Testis (tissue), 2 donors: ENCODE measurements around the gene ERC1.

Source experiments
- POLR2A ChIP-seq: fragments of 450-650 bp; IDR thresholded peaks from one replicate; pipeline ENCODE4 v1.6.1; 2017; ENCODE audit warnings: antibody characterized with exemption, mild to moderate bottlenecking, moderate library complexity
- TF ChIP-seq, protein P1 (sequence below), 3 experiments: fragments of 450-650 bp in 2 of 3; fragments of 200-600 bp in 1 of 3; sonication (generic) in 1 of 3; IDR thresholded peaks; one replicate each; pipeline ENCODE4 v1.5.1; 2016 to 2019; ENCODE audit warnings: antibody characterized with exemption in 3 of 3, mild to moderate bottlenecking in 2 of 3, moderate library complexity in 1 of 3

DNA sequence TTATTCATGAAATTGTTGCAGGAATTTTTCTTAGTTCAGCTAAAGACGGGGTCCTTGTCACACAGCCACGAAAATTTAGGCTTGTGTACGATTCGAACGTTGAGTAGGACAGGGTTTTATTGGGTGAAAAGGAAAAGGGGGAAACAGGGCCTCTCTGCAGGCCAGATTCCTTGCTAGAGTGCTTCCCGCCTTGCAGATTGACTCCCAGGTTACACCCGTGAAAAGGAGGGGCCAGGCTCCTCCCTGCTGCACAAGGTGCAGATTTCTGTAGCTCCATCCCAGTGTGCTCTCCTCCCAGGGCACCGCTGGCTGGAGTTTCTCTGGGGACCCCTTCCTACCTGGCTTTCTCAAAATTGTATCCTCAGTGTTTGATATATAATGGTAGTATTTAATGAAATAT lies 221.5 kb downstream of the ERC1 start:
- TF ChIP-seq, protein P1, sequence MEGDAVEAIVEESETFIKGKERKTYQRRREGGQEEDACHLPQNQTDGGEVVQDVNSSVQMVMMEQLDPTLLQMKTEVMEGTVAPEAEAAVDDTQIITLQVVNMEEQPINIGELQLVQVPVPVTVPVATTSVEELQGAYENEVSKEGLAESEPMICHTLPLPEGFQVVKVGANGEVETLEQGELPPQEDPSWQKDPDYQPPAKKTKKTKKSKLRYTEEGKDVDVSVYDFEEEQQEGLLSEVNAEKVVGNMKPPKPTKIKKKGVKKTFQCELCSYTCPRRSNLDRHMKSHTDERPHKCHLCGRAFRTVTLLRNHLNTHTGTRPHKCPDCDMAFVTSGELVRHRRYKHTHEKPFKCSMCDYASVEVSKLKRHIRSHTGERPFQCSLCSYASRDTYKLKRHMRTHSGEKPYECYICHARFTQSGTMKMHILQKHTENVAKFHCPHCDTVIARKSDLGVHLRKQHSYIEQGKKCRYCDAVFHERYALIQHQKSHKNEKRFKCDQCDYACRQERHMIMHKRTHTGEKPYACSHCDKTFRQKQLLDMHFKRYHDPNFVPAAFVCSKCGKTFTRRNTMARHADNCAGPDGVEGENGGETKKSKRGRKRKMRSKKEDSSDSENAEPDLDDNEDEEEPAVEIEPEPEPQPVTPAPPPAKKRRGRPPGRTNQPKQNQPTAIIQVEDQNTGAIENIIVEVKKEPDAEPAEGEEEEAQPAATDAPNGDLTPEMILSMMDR (IDR thresholded peaks at IDR 0.05) = no peak
- no peak for TF ChIP-seq POLR2A
